GM19455 (cell line): ENCODE results near the gene USP43.

ENCODE experiments used
- ATAC-seq: cut with Tn5 transposase; IDR thresholded peaks from one replicate; pipeline ENCODE4 v1.9.1; 2021; ENCODE audit not compliant: unreplicated experiment

Gene USP43

GRCh38 chr17:9702914-9703780 is 57.8 kb downstream of the USP43 start:
- no peak for ATAC-seq

DNA sequence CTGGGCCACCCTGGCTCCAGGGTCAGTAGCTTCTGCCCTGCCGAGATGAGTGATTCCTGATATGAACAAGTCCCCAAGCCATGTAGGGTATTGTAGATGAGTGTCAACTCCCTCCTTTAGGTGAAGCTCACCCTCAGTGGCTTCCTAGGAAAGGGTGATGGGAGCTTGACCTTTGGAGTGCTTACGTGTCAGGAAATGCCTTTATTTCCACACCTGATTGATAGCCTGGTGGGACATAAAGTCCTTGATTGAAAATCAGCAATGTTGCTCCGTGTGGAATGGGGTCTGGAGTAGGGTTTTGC is 58.4 kb downstream of the USP43 start:
- no peak for ATAC-seq

DNA sequence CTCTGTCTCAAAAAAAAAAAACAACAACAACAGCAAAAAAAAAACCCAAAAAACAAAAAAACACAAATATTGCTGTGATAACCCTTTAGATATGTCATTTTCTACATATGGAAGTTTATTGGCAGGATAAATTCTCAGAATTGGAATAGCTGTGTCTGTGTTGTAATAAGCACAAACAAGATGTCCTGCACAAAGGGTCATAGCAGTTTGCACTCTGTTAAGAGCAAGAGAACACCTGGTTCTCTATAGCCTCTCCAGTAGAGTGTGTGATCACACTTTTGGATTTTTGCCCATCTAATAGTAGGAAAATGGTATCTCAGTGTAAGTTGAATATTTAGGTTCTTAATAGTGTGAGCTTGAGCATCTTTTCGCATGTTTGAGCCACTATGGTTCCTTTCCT is 60.4 kb downstream of the USP43 start:
- no peak for ATAC-seq

GRCh38 chr17:9707948-9708347 is 62.6 kb downstream of the USP43 start:
- ATAC-seq = no peak

DNA sequence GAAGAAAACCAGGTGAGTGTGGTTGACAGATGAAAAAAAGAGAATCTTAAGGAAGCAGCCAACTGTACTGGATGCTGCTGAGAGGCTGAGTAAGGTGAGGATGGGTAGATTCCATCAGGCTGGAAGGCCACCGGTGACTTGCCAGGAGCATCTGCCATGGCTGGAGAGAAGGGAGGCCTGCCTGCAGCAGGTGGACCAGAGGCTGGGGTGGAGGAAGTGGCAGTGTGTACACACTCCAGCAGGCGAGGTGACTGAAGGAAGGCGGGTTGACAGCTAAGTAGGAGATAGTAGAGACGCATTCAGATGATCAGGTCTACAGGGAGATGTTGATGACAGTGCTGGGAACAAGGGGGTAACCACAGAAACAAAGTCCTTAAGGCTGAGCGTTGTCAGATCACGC is 69.5 kb downstream of the USP43 start:
- ATAC-seq = no peak

DNA sequence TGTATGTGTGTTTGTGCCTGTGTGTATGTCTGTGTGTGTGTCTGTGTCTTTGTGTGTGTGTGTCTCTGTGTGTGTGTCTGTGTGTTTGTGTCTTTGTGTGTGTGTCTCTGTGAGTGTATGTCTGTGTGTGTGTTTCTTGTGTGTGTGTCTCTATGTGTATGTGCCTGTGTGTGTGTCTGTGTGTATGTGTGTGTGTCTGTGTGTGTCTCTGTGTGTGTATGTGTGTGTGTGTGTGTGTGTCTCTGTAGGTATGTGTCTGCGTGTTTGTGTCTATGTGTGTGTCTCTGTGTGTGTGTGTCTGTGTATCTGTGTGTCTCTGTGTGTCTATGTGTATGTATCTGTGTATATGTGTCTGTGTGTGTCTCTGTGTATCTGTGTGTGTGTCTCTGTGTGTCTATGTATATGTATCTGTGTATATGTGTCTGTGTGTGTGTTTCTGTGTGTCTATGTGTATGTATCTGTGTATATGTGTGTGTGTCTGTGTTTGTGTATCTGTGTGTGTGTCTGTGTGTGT is 70.2 kb downstream of the USP43 start:
- no peak for ATAC-seq

DNA sequence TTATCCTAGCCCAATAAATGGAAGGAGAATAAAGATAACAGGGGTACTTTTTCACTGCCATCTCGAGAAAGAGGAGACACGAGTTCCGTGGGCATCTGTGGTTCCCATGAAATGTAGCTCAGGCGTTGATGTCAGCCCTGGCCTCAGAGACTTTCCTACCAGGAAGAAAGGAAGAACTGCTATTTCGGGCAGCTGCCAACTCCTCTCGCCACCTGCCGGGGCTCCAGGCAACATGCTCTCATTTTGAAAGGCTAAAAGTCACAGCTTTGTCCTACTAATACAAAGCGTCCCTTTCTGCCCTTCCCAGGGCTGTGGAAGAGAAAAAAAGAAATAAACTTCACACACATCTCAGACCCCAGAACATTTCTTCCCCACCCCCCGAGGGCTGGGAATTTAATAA is 80.3 kb downstream of the USP43 start:
- no peak for ATAC-seq

DNA sequence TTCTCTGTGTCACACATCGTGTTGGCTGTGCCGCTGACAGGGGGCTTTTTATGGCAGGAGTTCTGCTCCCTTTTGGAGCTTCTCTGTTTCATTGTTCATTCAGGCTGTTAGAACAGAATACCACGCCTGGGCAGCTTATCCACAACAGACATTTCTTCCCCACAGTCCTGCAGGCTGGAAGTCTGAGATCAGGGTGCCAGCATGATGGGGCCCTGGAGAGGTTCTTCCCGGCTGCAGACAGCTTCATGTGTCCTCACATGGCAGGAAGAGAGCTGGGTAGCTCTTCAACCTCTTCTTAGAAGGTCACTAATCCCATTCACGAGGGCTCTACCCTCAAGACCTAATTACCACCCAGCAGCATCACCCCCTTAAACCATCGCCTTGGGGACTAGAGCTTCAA is 81.0 kb downstream of the USP43 start:
- ATAC-seq = no peak

DNA sequence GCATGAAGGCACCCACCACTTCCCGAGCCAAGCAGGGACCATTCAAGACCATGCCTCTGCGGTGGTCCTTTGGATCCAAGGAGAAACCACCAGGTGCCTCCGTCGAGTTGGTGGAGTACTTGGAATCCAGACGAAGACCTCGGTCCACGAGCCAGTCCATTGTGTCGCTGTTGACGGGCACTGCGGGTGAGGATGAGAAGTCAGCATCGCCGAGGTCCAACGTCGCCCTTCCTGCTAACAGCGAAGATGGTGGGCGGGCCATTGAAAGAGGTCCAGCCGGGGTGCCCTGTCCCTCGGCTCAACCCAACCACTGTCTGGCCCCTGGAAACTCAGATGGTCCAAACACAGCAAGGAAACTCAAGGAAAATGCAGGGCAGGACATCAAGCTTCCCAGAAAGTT is 82.7 kb downstream of the USP43 start:
- no peak for ATAC-seq

- no peak for ATAC-seq
Measured at GRCh38 chr17:9728564-9728963, 83.2 kb downstream of the USP43 start.

- no peak for ATAC-seq
Measured at GRCh38 chr17:9729034-9729650, 83.8 kb downstream of the USP43 start.

GRCh38 chr17:9729735-9730420 is 84.6 kb downstream of the USP43 start:
- ATAC-seq = no peak

DNA sequence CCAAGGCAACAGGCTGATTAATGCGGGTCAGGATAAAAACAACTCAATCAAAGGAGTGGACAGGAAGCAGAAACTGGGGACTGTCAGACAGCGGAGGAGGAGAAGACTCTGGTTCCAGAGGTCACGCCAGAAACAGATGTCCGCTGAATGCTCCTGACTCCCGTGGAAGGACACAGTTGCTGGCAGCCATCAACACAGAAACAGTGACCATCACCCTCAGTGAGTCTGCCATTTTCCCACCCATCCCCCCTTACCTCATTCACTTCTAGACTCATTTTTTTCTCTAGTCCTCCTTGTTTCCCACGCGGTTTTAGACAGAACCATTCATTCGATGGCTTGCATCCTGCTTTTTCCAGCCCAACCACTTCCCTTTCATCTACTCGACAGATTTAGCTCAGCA is 105.2 kb downstream of the USP43 start:
- ATAC-seq = no peak

DNA sequence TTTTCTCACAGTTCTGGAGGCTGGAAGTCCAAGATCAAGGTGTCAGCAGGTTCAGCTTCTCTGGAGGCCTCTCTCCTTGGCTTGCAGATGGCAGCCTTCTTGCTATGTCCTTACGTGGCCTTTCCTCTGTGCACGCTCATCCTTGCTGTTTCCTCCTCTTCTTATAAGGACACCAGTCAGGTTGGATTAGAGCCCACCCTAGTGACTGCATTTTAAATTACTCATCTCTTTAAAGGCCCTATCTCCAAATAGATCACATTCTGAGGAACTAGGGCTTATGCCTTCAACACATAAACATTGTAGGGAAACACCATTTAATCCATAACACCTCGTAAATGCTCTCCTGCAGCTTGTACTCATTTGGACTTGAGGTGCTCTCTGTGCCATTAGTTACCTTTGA is 109.8 kb downstream of the USP43 start:
- no peak for ATAC-seq

DNA sequence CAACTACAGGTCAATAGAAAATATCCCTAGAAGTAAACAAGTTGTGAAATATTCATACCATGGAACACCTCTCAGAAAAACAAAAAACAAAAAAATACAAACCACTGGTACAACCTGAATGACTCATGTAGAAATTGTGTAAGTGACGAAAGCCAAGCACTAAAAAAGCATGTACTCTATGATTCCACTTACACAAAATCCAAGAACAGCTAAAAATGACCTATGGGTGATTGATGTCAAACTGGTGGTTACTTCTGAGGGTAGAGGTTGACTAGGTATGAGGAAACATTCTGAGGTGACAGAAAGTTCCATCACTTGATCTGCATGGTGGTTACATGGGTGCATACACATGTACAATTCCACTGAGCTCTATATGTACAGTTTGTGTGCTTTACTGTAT is 114.9 kb downstream of the USP43 start:
- ATAC-seq = no peak

- no peak for ATAC-seq
Measured at GRCh38 chr17:9763643-9764042, 118.3 kb downstream of the USP43 start.

DNA sequence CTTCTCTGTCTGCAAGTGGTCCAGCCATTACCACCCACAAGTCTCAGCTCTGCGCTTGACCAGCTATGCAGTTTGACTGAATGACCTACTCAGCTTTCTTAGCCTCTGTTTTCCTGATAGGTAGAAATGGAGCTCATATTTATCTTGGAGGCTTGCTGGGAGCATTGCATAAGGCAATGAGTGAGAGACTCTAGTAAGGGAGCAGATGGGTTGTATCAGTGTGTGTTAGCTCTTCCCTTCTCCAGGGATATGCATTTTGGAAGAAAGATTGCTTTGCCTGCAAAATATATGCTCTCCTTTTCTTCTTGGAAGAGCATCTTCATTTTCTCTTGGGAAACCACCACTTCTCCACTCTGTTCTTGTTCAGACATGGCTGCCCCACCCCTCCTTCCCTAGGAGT is 120.0 kb downstream of the USP43 start:
- ATAC-seq = no peak

- ATAC-seq = no peak
Measured at GRCh38 chr17:9766970-9767369, 121.7 kb downstream of the USP43 start.

- no peak for ATAC-seq
Measured at GRCh38 chr17:9767432-9767991, 122.2 kb downstream of the USP43 start.

GRCh38 chr17:9768381-9768934 is 123.1 kb downstream of the USP43 start:
- ATAC-seq = no peak

GRCh38 chr17:9769036-9769695 is 123.8 kb downstream of the USP43 start:
- ATAC-seq = no peak
